Activated T-helper 2 cell treated with anti-CD3 and anti-CD28 coated beads, Interferon-gamma antibody, Interleukin-2, Interleukin-4, amounts not matched to agents 10 μg/mL and 5 μg/mL and 100 μg/mL, durations not matched to agents 14 hours and 24 hours and 36 hours (primary cell): ENCODE data around the gene OPRM1. TPM values are rescaled to one million over a fixed set of nuclear protein-coding genes. Genes with fewer than 3 reads are reported as not detected.

Source experiments
- DNase-seq: peaks from one replicate; pipeline ENCODE4 v3.0.0; 2021; ENCODE audit warnings: low spot score
- H3K27ac Mint-ChIP-seq: one replicate; pipeline ENCODE4 v1.8.0; 2021; ENCODE audit warnings: mixed read lengths
- H3K27me3 Mint-ChIP-seq: one replicate; pipeline ENCODE4 v1.8.0; 2021; ENCODE audit warnings: low read depth, mixed read lengths
- H3K36me3 Mint-ChIP-seq: one replicate; pipeline ENCODE4 v1.8.0; 2021; ENCODE audit warnings: low read depth, mixed read lengths
- H3K4me1 Mint-ChIP-seq: one replicate; pipeline ENCODE4 v1.8.0; 2021; ENCODE audit warnings: low read depth, mixed read lengths
- H3K4me3 Mint-ChIP-seq: one replicate; pipeline ENCODE4 v1.8.0; 2021; ENCODE audit warnings: low read depth, mild to moderate bottlenecking, moderate library complexity, mixed read lengths
- H3K9me3 Mint-ChIP-seq: one replicate; pipeline ENCODE4 v1.8.0; 2021; ENCODE audit warnings: mixed read lengths
- intact Hi-C: fragments of 100-400 bp; cut with micrococcal nuclease; formaldehyde crosslinking; loops from one replicate; pipeline ENCODE4 v1.15.1; 2023
- total RNA-seq: library from RNA; stranded (reverse); gene quantifications from 2 replicates; pipeline ENCODE4 v1.2.3, GENCODE V29; 2022

OPRM1 gene
- total RNA-seq, 1 donor from 2014 or later = not detected

- H3K27ac Mint-ChIP-seq = no peak overlapping the region
- no peak for DNase-seq
- intact Hi-C loops = no loop called here
- H3K4me1 Mint-ChIP-seq = peaks cover 75% of the 10 kb centered on the region
- H3K27me3 Mint-ChIP-seq = peaks cover 19% of the 10 kb centered on the region
- peaks cover 8% of the 10 kb centered on the region for H3K9me3 Mint-ChIP-seq
- peaks cover 29% of the 10 kb centered on the region for H3K36me3 Mint-ChIP-seq
- no peak overlapping the region for H3K4me3 Mint-ChIP-seq
Observed at GRCh38 chr6:154243793-154244750, 205.0 kb downstream of the OPRM1 start.

- intact Hi-C loops = loop anchor here (5.0 kb wide), 2 partner anchors 167 to 1263 kb away; partner anchors contain the start of gene FBXO5
- no peak for DNase-seq
- Mint-ChIP-seq H3K36me3 (peaks cover 29% of the 10 kb centered on the region), H3K4me3 (peak overlapping the region; percentile 57), H3K27ac (peak overlapping the region; percentile 8), H3K27me3 (peaks cover 19% of the 10 kb centered on the region), H3K4me1 (peaks cover 76% of the 10 kb centered on the region), H3K9me3 (peaks cover 8% of the 10 kb centered on the region)
Observed at GRCh38 chr6:154245506-154245905, 206.5 kb downstream of the OPRM1 start.

GRCh38 chr6:154246723-154247118, 207.7 kb downstream of the OPRM1 start:
- peaks cover 23% of the 10 kb centered on the region for H3K27me3 Mint-ChIP-seq

GRCh38 chr6:154247119-154247861, 208.2 kb downstream of the OPRM1 start:
- Mint-ChIP-seq H3K4me1 (peaks cover 79% of the 10 kb centered on the region), H3K27me3 (peaks cover 27% of the 10 kb centered on the region), H3K4me3 (peak overlapping the region; percentile 84), H3K9me3 (peaks cover 8% of the 10 kb centered on the region), H3K36me3 (peaks cover 23% of the 10 kb centered on the region), H3K27ac (peak overlapping the region; percentile 52)
- intact Hi-C loops = loop anchor here (1.0 to 5.0 kb wide), 4 partner anchors 15 to 1265 kb away; partner anchors contain the start of gene FBXO5
- no peak for DNase-seq

More at GRCh38 chr6:154246723-154247118, 207.7 kb downstream of the OPRM1 start:
- Mint-ChIP-seq H3K36me3 (peaks cover 25% of the 10 kb centered on the region), H3K4me3 (peak overlapping the region; percentile 84), H3K4me1 (peaks cover 76% of the 10 kb centered on the region), H3K27ac (peak overlapping the region; percentile 6), H3K9me3 (peaks cover 8% of the 10 kb centered on the region)
- intact Hi-C loops = loop anchor here (1.0 to 5.0 kb wide), 4 partner anchors 14 to 1264 kb away; partner anchors contain the start of gene FBXO5
- DNase-seq = no peak

- Mint-ChIP-seq H3K36me3 (peaks cover 12% of the 10 kb centered on the region), H3K9me3 (peaks cover 7% of the 10 kb centered on the region), H3K27me3 (peaks cover 27% of the 10 kb centered on the region), H3K4me1 (peaks cover 67% of the 10 kb centered on the region), H3K4me3 (peak overlapping the region; percentile 41), H3K27ac (peak overlapping the region; percentile 77)
- intact Hi-C loops = loop anchor here (1.0 to 5.0 kb wide), 8 partner anchors 8 to 1267 kb away; partner anchors contain the start of gene FBXO5
- DNase-seq = peak; percentile 23
Observed at GRCh38 chr6:154249499-154250298, 210.7 kb downstream of the OPRM1 start.

- H3K27ac Mint-ChIP-seq = no peak overlapping the region
- peaks cover 20% of the 10 kb centered on the region for H3K9me3 Mint-ChIP-seq
- no peak overlapping the region for H3K4me3 Mint-ChIP-seq
- peaks cover 25% of the 10 kb centered on the region for H3K27me3 Mint-ChIP-seq
- intact Hi-C loops = loop anchor here (5.0 kb wide), 4 partner anchors 101 to 1166 kb away; no protein-coding TSS in a partner anchor
- peaks cover 55% of the 10 kb centered on the region for H3K4me1 Mint-ChIP-seq
- DNase-seq = no peak
- peaks cover 15% of the 10 kb centered on the region for H3K36me3 Mint-ChIP-seq
Observed at GRCh38 chr6:154251116-154251515, 212.1 kb downstream of the OPRM1 start.

- Mint-ChIP-seq H3K4me3 (no peak overlapping the region), H3K27ac (no peak overlapping the region), H3K27me3 (peaks cover 20% of the 10 kb centered on the region)
Observed at GRCh38 chr6:154252678-154253077, 213.6 kb downstream of the OPRM1 start.

GRCh38 chr6:154257067-154257466, 218.0 kb downstream of the OPRM1 start:
- Mint-ChIP-seq H3K27me3 (peaks cover 25% of the 10 kb centered on the region), H3K9me3 (peaks cover 25% of the 10 kb centered on the region), H3K4me3 (no peak overlapping the region), H3K4me1 (peaks cover 25% of the 10 kb centered on the region), H3K27ac (no peak overlapping the region), H3K36me3 (peaks cover 13% of the 10 kb centered on the region)
- intact Hi-C loops = loop anchor here (5.0 kb wide), 1 partner anchor 45 kb away; no protein-coding TSS in a partner anchor
- DNase-seq = no peak

More at GRCh38 chr6:154252678-154253077, 213.6 kb downstream of the OPRM1 start:
- DNase-seq = no peak
- Mint-ChIP-seq H3K36me3 (peaks cover 13% of the 10 kb centered on the region), H3K9me3 (peaks cover 25% of the 10 kb centered on the region), H3K4me1 (peaks cover 50% of the 10 kb centered on the region)
- intact Hi-C loops = loop anchor here (5.0 kb wide), 4 partner anchors 100 to 1165 kb away; no protein-coding TSS in a partner anchor

- H3K4me1 Mint-ChIP-seq = peaks cover 18% of the 10 kb centered on the region
Observed at GRCh38 chr6:154258064-154258757, 219.2 kb downstream of the OPRM1 start.

GRCh38 chr6:154261688-154262397, 222.8 kb downstream of the OPRM1 start:
- no peaks in the 10 kb centered on the region for H3K9me3 Mint-ChIP-seq
- no peaks in the 10 kb centered on the region for H3K36me3 Mint-ChIP-seq
- peaks cover 17% of the 10 kb centered on the region for H3K4me1 Mint-ChIP-seq
- H3K4me3 Mint-ChIP-seq = no peak overlapping the region
- no peak overlapping the region for H3K27ac Mint-ChIP-seq
- H3K27me3 Mint-ChIP-seq = peaks cover 21% of the 10 kb centered on the region
- DNase-seq = no peak
- intact Hi-C loops = no loop called here

More at GRCh38 chr6:154258064-154258757, 219.2 kb downstream of the OPRM1 start:
- intact Hi-C loops = loop anchor here (5.0 kb wide), 1 partner anchor 44 kb away; no protein-coding TSS in a partner anchor
- Mint-ChIP-seq H3K4me3 (no peak overlapping the region), H3K27ac (no peak overlapping the region), H3K36me3 (peaks cover 13% of the 10 kb centered on the region), H3K27me3 (peaks cover 24% of the 10 kb centered on the region), H3K9me3 (peaks cover 25% of the 10 kb centered on the region)
- DNase-seq = no peak
